SIG-M5 (cell line): ENCODE data around the gene MOSMO.

Source experiments
- DNase-seq: peaks from one replicate; lab custom pipeline; 2025; lab: John Stamatoyannopoulos, UW

MOSMO gene

GRCh38 chr16:22050963-22051362, 43.1 kb downstream of the MOSMO start:
- DNase-seq, result no peak

GRCh38 chr16:22052980-22053379, 45.1 kb downstream of the MOSMO start:
- no peak for DNase-seq

- DNase-seq, result no peak
These were observed 46.0 kb downstream of the MOSMO start for GRCh38 chr16:22053921-22054341.

GRCh38 chr16:22054847-22055590, 47.1 kb downstream of the MOSMO start:
- DNase-seq, result no peak

GRCh38 chr16:22055881-22056280, 48.0 kb downstream of the MOSMO start:
- no peak for DNase-seq

- DNase-seq, result no peak
These were observed 56.1 kb downstream of the MOSMO start for GRCh38 chr16:22063888-22064467.

- no peak for DNase-seq
These were observed 57.3 kb downstream of the MOSMO start for GRCh38 chr16:22065252-22065651.

GRCh38 chr16:22070361-22071330, 62.7 kb downstream of the MOSMO start:
- no peak for DNase-seq

- no peak for DNase-seq
These were observed 63.5 kb downstream of the MOSMO start for GRCh38 chr16:22071331-22071910.

GRCh38 chr16:22073350-22073749, 65.4 kb downstream of the MOSMO start:
- no peak for DNase-seq

- DNase-seq, result no peak
These were observed 67.3 kb downstream of the MOSMO start for GRCh38 chr16:22075043-22075757.

GRCh38 chr16:22075776-22076175, 67.9 kb downstream of the MOSMO start:
- no peak for DNase-seq

- peak; percentile 7 for DNase-seq
These were observed 69.9 kb downstream of the MOSMO start for GRCh38 chr16:22077700-22078313.

- DNase-seq, result no peak
These were observed 70.7 kb downstream of the MOSMO start for GRCh38 chr16:22078656-22079055.

- no peak for DNase-seq
These were observed 73.1 kb downstream of the MOSMO start for GRCh38 chr16:22081050-22081449.

- no peak for DNase-seq
These were observed 78.5 kb downstream of the MOSMO start for GRCh38 chr16:22086440-22086839.

GRCh38 chr16:22088642-22089041, 80.7 kb downstream of the MOSMO start:
- DNase-seq, result no peak

- DNase-seq, result no peak
These were observed 82.0 kb downstream of the MOSMO start for GRCh38 chr16:22089910-22090309.

- no peak for DNase-seq
These were observed 83.8 kb downstream of the MOSMO start for GRCh38 chr16:22091721-22092120.

GRCh38 chr16:22092143-22092933, 84.4 kb downstream of the MOSMO start, which contains the start of gene VWA3A:
Gene VWA3A, plus strand, starts transcription at chr16:22092541. Its CDS starts 97 bp downstream, at chr16:22092638.
- no peak for DNase-seq
